Ishikawa (cell line): Measurements from ENCODE around the gene LAMC3.

ENCODE experiments used
- CEBPB ChIP-seq: IDR thresholded peaks from 2 replicates; pipeline ENCODE4 v1.6.1; 2012
- CREB1 ChIP-seq: IDR thresholded peaks from 2 replicates; pipeline ENCODE4 v1.6.1; 2012; ENCODE audit warnings: low read depth
- EGR1 ChIP-seq: IDR thresholded peaks from 2 replicates; pipeline ENCODE4 v1.6.1; 2012
- EP300 ChIP-seq: IDR thresholded peaks from 2 replicates; pipeline ENCODE4 v1.6.1; 2012; ENCODE audit warnings: borderline replicate concordance
- FOXM1 ChIP-seq: IDR thresholded peaks from 2 replicates; pipeline ENCODE4 v1.6.1; 2012; ENCODE audit warnings: low read depth, borderline replicate concordance
- NFIC ChIP-seq: IDR thresholded peaks from 2 replicates; pipeline ENCODE4 v1.6.1; 2012
- RAD21 ChIP-seq: IDR thresholded peaks from 2 replicates; pipeline ENCODE4 v1.6.1; 2012; ENCODE audit warnings: low read depth
- TAF1 ChIP-seq: IDR thresholded peaks from 2 replicates; pipeline ENCODE4 v1.6.1; 2012; ENCODE audit warnings: low read depth, mild to moderate bottlenecking
- TCF12 ChIP-seq: IDR thresholded peaks from 2 replicates; pipeline ENCODE4 v1.6.1; 2012; ENCODE audit warnings: low read depth
- TEAD4 ChIP-seq: IDR thresholded peaks from 2 replicates; pipeline ENCODE4 v1.6.1; 2012
- USF1 ChIP-seq: IDR thresholded peaks from 2 replicates; pipeline ENCODE4 v1.6.1; 2012
- YY1 ChIP-seq: IDR thresholded peaks from 2 replicates; pipeline ENCODE4 v1.6.1; 2012; ENCODE audit warnings: low read depth
- ZBTB7A ChIP-seq: IDR thresholded peaks from 2 replicates; pipeline ENCODE4 v1.6.1; 2012; ENCODE audit warnings: low read depth
- TF ChIP-seq, protein P1 (sequence below): IDR thresholded peaks from 2 replicates; pipeline ENCODE4 v1.6.1; 2012
- TF ChIP-seq, protein P2 (sequence below): IDR thresholded peaks from 2 replicates; pipeline ENCODE4 v1.6.1; 2012; ENCODE audit warnings: low read depth, mild to moderate bottlenecking

LAMC3 gene

GRCh38 chr9:130973686-130974281 is 35.2 kb upstream of the LAMC3 start:
- TF ChIP-seq TEAD4 (no peak), EGR1 (no peak), RAD21 (no peak), USF1 (no peak), EP300 (no peak), TCF12 (no peak), YY1 (no peak), CREB1 (no peak), TAF1 (no peak), FOXM1 (no peak), CEBPB (no peak), NFIC (no peak), ZBTB7A (no peak)
- TF ChIP-seq, protein P1, sequence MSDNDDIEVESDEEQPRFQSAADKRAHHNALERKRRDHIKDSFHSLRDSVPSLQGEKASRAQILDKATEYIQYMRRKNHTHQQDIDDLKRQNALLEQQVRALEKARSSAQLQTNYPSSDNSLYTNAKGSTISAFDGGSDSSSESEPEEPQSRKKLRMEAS: no peak
- TF ChIP-seq, protein P2, sequence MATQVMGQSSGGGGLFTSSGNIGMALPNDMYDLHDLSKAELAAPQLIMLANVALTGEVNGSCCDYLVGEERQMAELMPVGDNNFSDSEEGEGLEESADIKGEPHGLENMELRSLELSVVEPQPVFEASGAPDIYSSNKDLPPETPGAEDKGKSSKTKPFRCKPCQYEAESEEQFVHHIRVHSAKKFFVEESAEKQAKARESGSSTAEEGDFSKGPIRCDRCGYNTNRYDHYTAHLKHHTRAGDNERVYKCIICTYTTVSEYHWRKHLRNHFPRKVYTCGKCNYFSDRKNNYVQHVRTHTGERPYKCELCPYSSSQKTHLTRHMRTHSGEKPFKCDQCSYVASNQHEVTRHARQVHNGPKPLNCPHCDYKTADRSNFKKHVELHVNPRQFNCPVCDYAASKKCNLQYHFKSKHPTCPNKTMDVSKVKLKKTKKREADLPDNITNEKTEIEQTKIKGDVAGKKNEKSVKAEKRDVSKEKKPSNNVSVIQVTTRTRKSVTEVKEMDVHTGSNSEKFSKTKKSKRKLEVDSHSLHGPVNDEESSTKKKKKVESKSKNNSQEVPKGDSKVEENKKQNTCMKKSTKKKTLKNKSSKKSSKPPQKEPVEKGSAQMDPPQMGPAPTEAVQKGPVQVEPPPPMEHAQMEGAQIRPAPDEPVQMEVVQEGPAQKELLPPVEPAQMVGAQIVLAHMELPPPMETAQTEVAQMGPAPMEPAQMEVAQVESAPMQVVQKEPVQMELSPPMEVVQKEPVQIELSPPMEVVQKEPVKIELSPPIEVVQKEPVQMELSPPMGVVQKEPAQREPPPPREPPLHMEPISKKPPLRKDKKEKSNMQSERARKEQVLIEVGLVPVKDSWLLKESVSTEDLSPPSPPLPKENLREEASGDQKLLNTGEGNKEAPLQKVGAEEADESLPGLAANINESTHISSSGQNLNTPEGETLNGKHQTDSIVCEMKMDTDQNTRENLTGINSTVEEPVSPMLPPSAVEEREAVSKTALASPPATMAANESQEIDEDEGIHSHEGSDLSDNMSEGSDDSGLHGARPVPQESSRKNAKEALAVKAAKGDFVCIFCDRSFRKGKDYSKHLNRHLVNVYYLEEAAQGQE: no peak

- no peak for TF ChIP-seq CREB1
- no peak for TF ChIP-seq EP300
- TF ChIP-seq NFIC: no peak
- TF ChIP-seq FOXM1: no peak
- no peak for TF ChIP-seq CEBPB
- TF ChIP-seq, protein P2: no peak
- no peak for TF ChIP-seq EGR1
- no peak for TF ChIP-seq RAD21
- TF ChIP-seq ZBTB7A: no peak
- no peak for TF ChIP-seq TAF1
- no peak for TF ChIP-seq TEAD4
- TF ChIP-seq, protein P1: no peak
- no peak for TF ChIP-seq TCF12
- no peak for TF ChIP-seq USF1
- no peak for TF ChIP-seq YY1
Measured at GRCh38 chr9:130974697-130975096, 34.3 kb upstream of the LAMC3 start.

DNA sequence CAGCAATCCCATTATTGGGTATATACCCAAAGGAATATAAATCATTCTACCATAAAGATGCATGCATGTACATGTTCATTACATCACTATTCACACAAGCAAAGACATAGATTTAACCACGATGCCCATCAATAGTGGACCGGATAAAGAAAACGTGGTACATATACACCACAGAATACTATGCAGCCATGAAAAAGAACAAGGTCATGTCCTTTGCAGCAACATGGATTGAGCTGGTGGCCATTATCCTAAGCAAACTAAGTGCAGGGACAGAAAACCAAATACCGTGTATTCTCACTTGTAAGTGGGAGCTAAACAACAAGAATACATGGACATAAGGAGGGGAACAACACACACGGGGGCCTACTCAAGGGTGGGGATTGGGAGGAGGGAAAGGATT is 33.8 kb upstream of the LAMC3 start:
- TF ChIP-seq ZBTB7A (no peak), NFIC (no peak), YY1 (no peak), RAD21 (no peak), TAF1 (no peak), TEAD4 (no peak), CEBPB (no peak), EP300 (no peak), CREB1 (no peak), EGR1 (no peak), USF1 (no peak), TCF12 (no peak), FOXM1 (no peak)
- TF ChIP-seq, protein P2: no peak
- TF ChIP-seq, protein P1: no peak
